IPS-NIHi11 (cell line): Measurements from ENCODE around the gene ZNF746.
"Not testable (repeated sequence)": the region's sequence is repeated elsewhere in the genome, so short reads cannot be mapped to it uniquely, and the experiment has no call there.

Experiments used
- DNase-seq: peaks from one replicate; pipeline ENCODE4 v3.0.0; 2012; ENCODE audit warnings: mixed read lengths, low spot score

ZNF746 gene

DNA sequence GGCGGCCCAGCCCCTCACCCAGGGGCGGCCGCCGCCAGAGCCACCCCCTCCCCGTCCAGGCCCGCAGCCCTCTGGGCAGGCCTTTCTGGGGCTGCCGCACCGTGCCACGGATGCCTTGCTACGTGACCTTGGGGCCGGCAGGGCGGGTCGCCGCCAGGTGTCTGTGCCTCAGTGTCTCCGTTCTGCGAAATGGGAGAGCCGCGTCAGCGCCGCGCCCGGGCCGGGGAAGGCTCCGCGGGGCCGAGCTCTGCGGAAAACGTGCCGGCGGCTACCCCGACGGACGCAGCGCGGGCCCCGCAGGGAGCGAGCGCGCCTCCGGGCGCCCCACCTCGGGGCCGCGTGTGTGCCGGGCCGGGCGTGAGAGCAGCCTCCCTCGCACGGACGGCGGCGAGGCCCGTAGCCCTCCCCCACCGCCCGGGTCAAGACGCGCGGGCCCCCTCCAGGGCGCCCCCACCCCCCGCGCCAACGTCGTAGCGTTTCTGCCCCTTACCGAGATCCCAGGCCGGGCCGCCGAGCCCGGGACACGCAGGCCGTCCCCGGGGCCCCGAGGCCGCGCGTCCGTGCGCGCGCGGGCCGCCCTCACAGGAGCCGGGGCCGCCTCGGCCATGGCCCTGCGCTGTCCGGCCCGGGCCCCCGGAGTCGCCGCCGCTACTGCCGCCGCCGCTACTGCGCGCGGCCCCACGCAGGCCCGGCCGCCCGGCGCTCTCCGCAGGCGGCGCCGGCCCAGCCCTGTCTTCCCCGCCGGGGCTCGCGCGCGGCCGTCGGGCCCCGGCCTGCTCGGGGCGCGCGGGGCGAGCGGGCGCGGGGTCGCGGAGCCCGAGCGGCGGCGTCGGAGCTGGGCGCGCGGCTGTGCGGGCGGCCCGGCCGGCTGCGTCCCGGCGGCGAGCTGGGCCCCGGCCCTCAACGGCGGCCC lies 37.8 kb downstream of the ZNF746 start:
- DNase-seq = peak; percentile 79

DNA sequence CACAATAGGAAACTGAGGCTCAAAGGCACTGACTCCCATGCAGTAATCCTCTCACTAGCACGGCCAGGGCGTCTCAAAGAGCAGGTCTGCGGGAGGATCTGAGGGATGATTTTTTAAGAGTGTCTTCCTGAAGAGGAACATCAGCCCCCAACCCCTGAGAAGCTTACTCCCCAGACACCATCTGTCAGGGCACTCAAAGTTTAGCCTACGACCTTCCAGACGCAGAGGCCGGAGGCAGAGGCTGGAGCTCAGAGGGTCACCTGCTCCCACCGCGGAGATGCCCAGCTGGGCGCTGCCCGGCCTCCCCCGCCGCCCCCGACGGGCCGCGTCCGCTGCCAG lies 38.4 kb downstream of the ZNF746 start:
- DNase-seq = no peak

DNA sequence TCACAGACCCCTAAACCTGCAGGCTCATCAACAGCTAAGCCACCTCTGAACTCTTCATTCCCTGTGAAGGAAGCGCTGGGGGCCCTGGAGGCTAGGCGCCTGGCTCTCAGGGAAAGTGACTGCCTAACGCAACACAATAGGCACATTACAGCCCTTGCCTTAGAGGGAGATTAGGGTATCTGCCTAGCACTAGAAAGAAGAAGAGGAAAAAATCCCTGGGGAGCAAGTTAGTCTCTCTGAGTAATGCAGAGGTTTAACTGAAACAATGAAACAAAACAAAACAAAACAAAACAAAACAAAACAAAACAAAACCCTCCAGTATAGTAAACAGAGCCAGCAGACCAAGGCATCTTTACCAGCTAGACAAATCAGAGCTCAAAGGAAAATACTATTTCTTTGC lies 39.4 kb downstream of the ZNF746 start:
- DNase-seq = no peak

DNA sequence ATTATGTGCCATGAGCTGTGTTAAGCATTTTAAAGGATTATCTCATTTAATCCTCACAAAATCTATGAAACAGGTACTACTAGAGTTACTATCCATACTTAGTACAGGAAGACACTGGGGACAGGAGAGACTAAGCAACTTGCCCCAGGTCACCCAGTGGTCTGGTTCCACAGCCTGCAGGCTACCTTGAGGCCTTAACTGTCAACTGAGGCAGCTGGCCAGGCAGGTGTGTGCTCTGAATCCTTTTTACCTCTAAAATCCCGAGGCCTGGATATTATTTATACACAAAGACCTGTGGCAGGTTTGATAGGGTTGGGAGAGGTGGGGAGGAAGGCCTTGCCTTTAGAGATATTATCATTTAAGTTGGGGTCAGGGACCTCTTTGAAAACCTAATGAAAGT lies 39.8 kb downstream of the ZNF746 start:
- DNase-seq = no peak

DNA sequence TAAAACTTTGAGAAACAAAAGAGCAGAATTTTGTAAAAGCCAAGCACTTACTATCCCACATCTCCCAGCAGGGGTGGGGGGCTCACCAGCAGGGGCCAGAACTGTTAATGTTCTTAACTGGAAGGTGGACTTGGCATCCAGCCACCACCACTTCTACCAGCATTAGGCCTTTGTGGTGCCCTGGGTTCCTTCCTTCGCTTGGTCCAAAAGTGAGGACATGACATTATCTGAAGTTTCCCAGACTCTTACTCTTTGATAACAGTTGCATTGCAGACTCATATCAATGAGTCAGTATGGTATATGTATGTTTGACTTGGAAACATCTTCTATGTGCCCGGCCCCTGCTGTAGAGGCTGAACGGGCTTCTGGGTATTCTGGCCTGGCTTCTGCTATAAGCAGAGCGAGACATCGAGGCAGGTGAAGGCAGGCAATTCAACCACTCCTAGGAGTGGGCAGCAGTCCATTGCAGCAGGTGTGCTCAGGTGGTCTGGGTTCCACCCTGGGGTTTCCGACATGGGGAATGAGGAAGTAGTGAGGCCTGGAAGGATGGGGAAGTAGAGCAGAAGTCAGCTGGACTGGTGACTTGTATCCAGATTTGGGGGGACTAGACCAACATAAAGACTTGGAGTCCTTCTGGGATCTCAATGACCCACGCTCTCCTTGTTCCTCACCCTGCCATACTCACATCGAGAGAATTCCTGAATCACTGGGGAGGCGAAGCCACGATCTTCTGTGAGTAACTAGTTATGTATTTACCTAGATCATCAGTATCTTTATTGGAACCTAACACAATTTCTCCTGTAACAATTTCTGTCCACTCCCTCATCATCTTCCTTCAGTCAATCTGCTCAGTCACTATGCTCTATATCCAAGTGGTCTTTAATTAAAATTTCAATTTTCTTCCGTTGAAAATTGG lies 40.8 kb downstream of the ZNF746 start:
- DNase-seq = no peak

DNA sequence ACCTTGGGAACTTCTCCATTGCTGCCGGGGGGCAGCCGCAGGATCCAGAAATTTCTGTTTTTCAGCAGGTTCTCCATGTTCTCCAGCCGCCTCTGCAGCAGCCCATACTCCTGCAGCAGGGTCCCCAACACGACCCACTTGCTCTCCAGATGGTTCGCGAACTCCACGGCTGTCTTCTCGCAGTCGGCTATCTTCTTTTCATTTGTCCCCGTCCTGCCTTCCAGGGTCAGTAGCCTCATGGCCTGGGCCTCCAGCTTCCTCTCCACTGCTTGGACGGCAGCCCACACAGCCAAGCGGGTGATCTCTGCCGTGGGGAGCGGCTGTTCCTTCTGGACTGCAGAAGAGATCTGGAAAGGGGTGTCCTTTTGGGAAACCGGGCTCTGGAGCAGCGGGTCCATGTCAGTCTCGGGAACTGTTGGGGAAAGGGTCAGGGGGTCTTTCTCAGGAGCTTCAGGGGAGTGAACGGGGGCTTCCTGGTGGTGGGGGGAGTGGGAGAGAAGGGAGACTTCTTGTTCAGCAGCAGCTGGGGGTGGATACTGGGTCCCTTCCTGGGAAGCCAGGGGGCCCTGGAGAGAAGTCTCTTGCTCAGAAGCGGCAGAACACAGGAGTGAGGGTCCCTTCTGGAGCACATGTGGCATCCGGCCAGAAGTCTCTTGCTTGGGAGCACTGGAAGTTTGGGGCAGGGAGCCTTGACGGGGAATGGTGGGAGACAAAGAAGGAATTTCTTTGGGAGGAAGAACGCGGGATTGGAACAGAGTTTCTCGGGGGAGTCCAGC lies 42.2 kb downstream of the ZNF746 start:
- no peak for DNase-seq

DNA sequence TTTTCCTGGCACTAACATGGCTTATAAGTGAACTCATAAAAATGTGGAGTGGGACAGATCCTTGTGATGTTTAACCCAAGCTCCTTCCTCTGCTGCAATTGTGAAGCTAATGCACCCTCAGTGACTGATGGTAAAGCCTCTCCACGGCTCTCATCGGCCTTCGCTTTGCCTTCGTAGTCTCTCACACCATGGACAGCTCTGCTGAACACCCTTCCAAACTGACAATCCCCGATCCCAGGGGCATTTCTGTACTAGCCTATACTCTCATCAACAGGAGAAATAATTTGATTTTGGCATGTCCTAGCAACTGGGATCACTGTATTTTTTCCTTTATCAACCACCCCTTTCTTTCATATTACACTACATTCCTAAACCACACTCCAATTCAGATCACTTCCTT lies 42.9 kb downstream of the ZNF746 start:
- DNase-seq = no peak

DNA sequence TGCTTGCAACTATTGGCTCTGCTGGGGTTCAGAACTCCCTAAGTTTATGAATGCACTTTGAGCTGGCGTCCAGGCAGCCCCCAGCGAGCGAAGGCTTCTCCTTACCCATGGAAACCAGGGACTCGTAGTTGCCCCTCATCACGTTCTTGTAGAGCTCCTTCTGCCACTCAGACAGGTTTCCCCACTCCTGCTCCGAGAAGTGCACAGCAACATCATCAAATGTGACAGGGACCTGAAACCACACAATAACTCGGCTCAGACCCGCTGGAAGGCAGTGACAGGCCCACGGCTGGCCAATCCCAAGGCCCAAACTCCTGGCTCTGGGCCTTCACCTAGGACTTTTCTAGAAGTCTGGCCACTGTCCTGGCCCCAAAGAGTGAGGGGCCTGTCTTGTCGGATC lies 43.6 kb downstream of the ZNF746 start:
- no peak for DNase-seq

DNA sequence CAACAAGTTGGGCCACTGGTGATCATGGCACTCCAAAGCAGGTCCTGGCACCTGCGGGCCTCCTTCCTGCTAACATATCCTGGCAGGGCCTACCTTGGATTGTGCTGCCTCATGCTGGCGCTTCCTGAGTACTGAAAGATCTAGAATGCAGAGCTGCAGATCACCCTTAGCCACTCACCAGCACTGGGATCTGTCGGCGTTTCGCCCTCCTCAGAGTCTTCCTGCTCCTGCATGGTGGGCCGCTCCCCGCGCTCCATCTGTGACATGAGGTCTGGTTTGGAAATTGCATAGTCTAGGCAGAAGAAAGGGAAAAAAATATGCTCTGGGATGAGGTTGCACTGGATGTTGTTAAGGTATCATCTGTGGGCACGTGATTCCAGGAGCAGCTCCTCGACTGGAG lies 46.8 kb downstream of the ZNF746 start:
- DNase-seq = no peak

DNA sequence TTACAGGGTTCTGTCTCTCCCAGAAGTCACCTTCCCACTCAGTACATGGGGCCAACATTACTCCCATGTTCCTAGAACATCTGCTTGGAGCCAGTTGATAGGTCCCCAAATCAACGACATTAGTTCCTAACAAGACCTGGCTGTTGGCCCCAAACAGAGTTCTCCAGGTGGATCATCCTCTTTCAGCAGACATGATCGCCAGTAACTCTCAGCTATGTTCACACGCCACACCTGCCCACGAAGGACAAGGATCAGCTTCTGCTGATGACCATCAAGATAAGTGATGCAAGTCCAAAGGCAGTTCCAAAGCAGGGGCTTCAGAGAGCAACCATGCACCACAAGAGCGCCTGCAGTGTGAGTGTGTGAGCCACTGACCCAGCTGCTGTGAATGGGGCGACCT lies 47.7 kb downstream of the ZNF746 start:
- no peak for DNase-seq

DNA sequence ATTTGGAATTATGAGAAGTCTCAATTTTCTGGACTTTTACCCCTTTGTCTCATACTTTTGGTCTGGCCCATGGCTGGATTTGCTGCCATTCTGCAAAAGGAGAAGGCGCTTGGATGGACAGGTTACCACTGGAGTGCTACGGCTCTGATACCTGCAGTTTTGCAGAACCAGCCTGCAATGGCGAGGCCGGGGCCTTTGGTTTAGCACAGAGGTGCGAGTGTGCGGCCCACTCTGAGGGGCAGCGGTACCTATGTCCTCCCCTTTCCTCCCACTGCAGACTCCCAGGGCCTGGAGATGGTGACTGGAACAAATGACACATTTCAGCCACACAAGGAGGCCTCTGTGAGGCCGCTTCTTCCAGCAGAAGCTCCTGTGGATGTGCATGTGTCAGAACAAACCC lies 48.6 kb downstream of the ZNF746 start:
- DNase-seq = no peak

DNA sequence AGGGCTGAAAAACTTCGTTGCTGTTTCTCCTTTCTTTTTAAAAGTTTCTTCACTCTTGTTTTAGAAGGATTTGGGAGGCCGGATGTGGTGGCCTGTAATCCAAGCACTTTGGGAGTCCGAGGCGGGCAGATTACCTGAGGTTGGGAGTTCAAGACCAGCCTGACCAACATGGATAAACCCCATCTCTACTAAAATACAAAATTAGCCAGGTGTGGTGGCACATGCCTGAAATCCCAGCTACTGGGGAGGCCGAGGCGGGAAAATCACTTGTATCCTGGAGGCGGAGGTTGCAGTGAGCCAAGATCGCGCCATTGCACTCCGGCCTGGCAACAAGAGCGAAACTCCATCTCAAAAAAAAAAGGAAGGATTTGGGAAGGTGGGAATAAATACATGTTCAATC lies 51.6 kb downstream of the ZNF746 start:
- not testable (repeated sequence) for DNase-seq

DNA sequence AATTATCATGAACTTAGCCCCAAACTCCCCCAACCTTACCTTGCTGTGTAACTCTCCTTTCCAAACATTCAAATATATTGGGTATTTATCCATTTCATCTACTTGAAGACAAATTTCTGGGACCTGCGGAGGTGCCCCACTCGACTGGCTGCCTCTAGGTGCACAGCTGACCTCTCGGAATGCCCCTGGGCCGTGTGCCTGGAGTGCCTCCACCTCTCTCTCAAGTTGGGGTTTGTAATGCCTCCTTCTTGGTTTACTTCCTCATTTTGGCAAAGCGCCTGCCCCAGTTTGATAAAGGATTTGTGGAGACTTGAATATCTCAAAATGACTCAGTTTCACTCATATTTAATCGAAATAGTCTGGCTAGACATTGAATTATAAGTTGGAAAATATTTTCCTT lies 53.3 kb downstream of the ZNF746 start:
- no peak for DNase-seq

DNA sequence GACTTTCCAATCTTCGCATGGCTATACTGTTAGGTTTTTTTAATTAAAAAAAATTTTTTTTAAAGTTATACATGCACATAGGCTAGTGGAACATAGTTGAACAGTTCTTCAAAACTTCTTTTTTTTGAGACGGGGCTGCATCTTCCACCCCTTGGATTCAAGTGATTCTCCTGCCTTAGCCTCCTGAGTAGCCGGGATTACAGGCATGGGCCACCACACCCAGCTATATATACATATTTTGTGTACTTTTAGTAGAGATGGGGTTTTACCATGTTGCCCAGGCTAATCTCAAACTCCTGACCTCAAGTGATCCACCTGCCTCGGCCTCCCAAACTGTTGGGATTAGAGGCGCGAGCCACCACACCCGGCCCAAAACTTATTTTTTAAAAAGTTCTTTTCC lies 54.1 kb downstream of the ZNF746 start:
- DNase-seq = no peak

DNA sequence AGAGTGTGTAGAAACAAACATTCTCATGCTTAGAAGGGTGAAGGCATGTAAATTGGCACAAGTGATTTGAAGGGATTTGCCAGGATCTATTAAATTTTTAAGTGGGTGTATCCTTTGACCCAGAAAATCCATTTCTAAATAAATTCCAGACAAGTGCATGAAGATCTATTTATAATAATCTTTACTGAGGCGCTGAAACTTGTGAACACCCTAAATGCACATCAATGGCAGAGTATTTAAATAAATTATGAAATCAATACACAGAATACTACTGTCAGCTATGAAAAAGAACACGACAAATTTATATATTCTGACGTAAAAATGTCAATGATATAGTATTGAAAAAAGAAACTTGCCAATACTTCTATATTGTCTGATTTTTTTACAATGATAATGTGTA lies 54.7 kb downstream of the ZNF746 start:
- no peak for DNase-seq

DNA sequence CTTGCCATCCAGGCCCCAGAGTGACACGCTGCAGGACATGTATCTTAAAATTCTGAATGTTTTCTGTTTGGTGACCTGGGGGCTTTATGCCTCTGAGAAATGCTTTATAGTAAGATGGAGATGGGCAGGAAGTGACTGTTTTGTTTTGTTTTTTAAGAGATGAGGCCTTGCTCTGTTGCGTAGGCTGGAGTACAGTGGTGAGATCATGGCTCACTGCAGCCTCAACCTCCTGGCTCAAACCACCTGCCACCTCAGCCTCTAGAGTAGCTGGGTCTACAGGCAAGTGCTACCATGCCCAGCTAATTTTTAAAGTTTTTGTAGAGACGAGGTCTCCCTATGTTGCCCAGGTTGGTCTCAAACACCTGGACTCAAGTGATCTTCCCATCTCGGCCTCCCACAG lies 57.4 kb downstream of the ZNF746 start:
- no peak for DNase-seq

DNA sequence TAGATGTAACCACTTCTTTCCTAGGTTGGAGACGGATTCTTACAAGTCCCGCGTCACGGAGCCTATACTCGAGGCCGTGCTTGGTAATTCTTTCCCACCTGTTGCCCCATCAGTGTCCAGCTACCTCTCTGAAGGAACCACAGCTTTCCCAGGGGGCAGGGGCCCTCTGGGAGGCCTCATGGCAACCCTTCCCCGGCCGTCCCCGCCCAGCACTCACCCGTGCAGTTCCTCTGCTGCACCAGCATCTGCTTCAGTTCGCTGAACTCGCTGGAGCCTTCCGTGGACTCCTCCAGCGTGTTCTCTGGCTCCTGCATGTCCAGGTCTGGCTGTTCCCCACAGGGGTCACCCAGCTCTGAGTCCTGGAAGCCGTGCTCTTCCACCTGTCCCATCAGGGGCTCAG lies 61.3 kb downstream of the ZNF746 start:
- no peak for DNase-seq

DNA sequence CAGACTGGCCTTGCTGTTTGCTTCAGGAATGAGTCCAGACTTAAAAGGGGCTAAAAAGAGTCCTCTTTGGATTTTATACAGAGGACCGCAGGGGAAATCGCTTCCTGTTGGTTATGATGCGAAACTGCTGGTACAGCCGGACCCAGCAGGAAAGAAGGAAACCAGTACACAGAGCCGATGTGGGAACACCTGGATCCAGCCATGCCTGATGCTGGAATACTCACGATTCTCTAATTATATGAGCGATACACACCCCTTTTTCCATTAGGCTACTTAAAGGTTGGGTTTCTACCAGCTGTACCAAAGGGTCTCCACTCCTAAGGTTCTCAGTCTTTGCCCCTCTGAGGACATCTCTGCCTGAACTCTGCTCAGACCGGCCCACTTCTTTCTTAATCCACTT lies 64.5 kb downstream of the ZNF746 start:
- no peak for DNase-seq

DNA sequence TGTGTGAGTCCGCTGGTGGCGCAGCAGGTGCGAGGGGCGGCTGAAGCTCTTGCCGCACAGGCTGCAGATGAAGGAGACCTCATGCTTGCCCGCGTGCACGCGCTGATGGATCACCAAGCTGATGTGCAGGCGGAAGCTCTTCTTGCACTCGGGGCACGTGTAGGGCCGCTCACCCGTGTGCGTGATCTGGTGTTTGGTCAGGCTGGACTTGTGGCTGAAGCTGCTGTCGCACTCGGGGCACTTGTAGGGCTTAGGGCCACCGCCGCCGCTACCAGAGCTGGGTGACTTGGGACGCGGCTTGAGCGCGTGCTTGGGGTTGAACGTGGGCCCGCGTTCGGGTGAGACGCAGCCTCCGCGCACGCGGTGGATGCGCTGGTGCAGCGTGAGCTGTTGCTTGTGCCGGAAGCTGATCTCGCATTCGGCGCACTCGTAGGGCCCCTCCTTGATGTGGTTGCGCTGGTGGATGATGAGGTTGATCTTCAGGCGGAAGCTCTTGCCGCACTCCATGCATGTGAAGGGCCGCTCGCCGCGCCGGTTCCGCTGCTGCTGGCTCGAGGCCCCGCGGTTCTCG lies 65.4 kb downstream of the ZNF746 start:
- DNase-seq = no peak

DNA sequence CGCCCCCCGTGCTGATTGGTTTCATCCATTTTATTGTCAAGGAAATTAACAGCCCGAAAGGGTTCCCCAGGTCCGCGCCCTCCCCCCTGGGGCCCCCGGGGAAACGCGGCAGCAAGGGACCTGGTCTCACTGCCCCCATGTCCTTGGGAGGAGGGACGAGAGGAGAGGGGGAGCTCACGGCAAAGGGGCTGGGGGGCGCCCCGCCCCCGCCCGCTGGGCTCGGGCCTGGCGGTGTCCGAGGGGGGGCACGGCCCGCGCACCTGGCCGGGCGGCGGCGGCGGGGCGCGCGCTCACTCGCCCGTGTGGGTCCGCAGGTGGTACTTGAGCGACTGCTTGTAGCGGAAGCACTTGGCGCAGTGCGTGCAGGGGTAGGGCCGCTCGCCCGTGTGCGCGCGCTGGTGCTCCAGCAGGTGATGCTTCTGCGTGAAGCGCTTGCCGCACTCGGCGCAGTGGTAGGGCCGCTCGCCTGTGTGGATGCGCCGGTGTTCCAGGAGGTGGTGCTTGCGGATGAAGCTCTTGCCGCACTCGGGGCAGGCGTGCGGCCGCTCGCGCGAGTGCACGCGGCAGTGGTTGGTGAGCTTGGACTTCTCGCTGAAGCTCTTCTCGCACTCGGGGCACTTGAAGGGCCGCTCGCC lies 66.0 kb downstream of the ZNF746 start:
- no peak for DNase-seq

DNA sequence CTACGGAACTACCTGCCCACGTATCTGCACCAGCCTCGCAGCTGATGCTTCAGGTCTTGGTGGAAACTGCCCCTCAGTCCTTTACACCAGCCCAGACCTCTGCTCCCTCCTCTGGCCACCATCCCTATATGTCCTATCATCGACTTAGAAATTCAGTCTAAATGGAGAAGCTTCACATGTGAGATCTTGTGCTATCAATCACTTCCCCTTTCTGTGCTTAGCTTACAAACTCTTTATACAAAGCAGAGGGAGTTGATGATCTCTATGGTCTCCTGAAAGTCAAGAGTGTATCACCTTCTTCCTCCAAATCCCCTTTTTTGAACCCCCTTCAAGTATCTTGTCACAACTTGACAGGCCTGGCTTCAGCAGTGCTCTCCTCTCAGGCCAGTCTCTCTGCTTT lies 67.4 kb downstream of the ZNF746 start:
- DNase-seq = no peak

DNA sequence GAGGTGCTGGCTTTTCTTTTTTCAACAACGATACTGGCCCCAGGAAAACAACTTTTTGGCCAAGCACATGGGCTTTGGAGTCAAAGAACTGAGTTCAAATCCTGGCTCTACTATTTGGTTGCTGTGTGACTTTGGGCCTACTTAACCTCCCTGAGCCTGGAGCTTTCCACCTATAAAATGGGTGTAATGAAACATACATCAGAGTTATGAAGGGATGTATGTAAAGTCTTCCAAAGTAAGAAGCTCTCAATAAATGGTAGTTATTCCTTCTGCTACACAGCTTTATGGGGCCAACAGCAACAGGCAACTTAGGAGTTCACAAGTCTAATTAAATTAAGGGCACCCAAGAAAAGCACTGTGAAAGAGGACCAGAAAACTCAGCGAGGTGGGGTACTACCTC lies 69.7 kb downstream of the ZNF746 start:
- no peak for DNase-seq
